HFFc6 (cell line): Measurements from ENCODE around the gene ANGPTL7. TPM values are rescaled to one million over a fixed set of nuclear protein-coding genes. Genes with fewer than 3 reads are reported as not detected.
"Not testable (repeated sequence)": the region's sequence is repeated elsewhere in the genome, so short reads cannot be mapped to it uniquely, and the experiment has no call there.

ENCODE experiments used
- DNase-seq: peaks from one replicate; pipeline ENCODE4 v3.0.0-alpha.2; 2018
- H3K27ac Mint-ChIP-seq: 2 replicates; pipeline ENCODE4 v1.8.0; 2020; ENCODE audit warnings: mild to moderate bottlenecking, mixed read lengths
- H3K27me3 Mint-ChIP-seq: 2 replicates; pipeline ENCODE4 v1.8.0; 2021; ENCODE audit warnings: mild to moderate bottlenecking, moderate library complexity, mixed read lengths; ENCODE audit not compliant: insufficient read depth
- H3K36me3 Mint-ChIP-seq: 2 replicates; pipeline ENCODE4 v1.8.0; 2021; ENCODE audit warnings: low read depth, mixed read lengths
- H3K4me1 Mint-ChIP-seq: 2 replicates; pipeline ENCODE4 v1.8.0; 2020; ENCODE audit warnings: low read depth, mixed read lengths
- H3K4me3 Mint-ChIP-seq: 2 replicates; pipeline ENCODE4 v1.8.0; 2020; ENCODE audit warnings: mild to moderate bottlenecking, moderate library complexity, mixed read lengths
- H3K9me3 Mint-ChIP-seq: 2 replicates; pipeline ENCODE4 v1.8.0; 2020; ENCODE audit warnings: mild to moderate bottlenecking, mixed read lengths
- CTCF ChIP-seq: fragments of 200-600 bp; sonication (generic); IDR thresholded peaks from 2 replicates; pipeline ENCODE4 v1.5.0; 2021; ENCODE audit warnings: antibody characterized with exemption, mild to moderate bottlenecking
- total RNA-seq, 6 experiments: library from RNA; stranded (reverse); fragmentation: NEBNext Ultra II Directional; extraction: Animal tissue kit (Norgen Biotek cat#: 25700); gene quantifications; 2 replicates in 1 of 6; 3 replicates in 5 of 6; pipeline ENCODE4 v1.2.3, GENCODE V29; 2021

ANGPTL7 gene
- total RNA-seq, 6 experiments from 2014 or later = not detected

DNA sequence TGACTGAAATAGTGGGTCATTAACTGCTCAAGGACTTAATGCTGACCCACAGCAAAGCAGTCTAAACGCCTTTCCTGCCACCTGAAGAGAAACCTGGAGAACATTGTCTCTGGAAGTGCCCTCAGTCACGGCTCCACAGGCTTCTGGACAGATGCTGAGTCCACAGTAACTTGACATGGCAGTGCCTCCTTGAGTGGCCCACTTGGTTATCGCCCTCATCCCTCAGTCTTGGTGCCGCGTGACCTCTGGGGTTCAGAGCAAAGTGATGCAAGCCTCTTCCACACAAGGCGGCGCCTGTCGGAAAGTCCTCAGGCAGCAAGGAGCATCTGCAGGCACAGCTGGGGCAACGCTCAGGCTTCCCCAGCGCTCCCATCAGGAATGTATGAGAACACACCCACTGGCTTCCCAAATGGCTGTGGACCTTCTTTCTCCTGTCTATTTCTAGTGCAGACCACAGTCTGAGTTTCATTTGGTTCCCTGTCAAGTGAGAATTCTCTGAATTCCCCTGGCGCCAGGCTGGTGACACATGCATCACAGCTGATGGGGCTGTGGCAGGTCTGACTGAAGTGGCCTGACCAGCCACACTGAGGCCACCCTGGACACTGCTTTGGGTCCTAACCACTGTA, 13.0 kb upstream of the ANGPTL7 start:
- no peak overlapping the region; the same call in 1 of the 2 replicates for H3K4me3 Mint-ChIP-seq
- peaks cover 29% of the 10 kb centered on the region for H3K36me3 Mint-ChIP-seq
- TF ChIP-seq CTCF = no peak
- DNase-seq = peak; percentile 7
- H3K4me1 Mint-ChIP-seq = peaks cover 75% of the 10 kb centered on the region
- no peaks in the 10 kb centered on the region for H3K9me3 Mint-ChIP-seq
- H3K27ac Mint-ChIP-seq = peak overlapping the region; percentile 35; the same call in 1 of the 2 replicates
- H3K27me3 Mint-ChIP-seq = peaks cover 1% of the 10 kb centered on the region; the same call in 1 of the 2 replicates

DNA sequence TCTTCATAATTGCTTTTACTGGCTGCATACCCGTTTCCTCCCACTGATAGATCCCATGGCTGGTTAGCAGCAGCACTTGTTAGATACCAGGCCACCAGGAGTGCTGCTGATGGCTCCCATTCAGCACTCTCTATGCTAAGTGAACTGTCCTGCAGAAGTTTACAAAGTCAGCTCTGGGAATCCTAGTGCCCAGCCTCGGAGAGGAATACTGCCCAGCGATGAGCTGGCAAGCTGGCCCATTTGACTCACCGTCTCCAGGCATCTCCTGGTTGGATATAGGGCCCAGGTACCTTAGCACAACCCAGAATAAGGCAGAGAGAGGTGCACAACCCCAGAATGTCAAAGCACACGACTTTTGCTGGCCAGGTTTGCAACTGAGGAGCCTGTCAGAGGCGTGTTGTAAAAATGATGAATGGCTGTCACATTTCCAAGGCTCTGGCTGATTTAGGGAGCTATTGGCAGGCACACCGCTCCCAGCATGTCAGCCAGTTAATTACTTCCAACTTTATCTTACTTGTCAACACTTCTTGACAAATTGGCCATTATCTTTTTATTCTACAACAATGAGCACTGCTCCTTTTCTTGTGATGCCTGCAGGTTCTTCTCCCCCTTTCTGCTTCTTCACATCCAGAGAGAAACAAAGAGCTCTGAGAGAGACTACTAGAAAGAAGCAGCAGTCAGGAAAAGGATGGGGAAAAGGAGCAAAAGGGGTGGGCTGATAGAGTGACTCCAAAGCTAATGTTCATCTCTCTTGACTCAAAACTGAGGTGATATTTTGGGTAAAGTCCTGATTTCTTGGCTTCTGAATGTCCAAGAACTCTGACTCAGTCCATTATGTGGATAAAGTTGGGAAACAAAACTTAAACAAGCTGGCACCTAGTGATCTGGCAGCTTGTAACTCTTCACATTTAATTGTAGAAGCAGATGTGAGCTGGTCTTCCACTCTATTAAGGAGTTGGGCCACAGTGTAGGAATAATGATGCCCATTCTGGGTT, 10.8 kb upstream of the ANGPTL7 start:
- peak overlapping the region; percentile 14 for H3K27ac Mint-ChIP-seq
- peaks cover 31% of the 10 kb centered on the region for H3K36me3 Mint-ChIP-seq
- no peak overlapping the region for H3K4me3 Mint-ChIP-seq
- no peaks in the 10 kb centered on the region for H3K9me3 Mint-ChIP-seq
- DNase-seq = no peak
- no peaks in the 10 kb centered on the region; the same call in 1 of the 2 replicates for H3K27me3 Mint-ChIP-seq
- TF ChIP-seq CTCF = no peak
- H3K4me1 Mint-ChIP-seq = peaks cover 75% of the 10 kb centered on the region

- Mint-ChIP-seq H3K27ac (peak overlapping the region; percentile 14; the same call in 1 of the 2 replicates), H3K9me3 (no peaks in the 10 kb centered on the region), H3K4me3 (no peak overlapping the region), H3K4me1 (peaks cover 67% of the 10 kb centered on the region), H3K36me3 (peaks cover 26% of the 10 kb centered on the region), H3K27me3 (no peaks in the 10 kb centered on the region; the same call in 1 of the 2 replicates)
- no peak for TF ChIP-seq CTCF
- no peak for DNase-seq
These were observed 10.0 kb upstream of the ANGPTL7 start for GRCh38 chr1:11179125-11179524.

DNA sequence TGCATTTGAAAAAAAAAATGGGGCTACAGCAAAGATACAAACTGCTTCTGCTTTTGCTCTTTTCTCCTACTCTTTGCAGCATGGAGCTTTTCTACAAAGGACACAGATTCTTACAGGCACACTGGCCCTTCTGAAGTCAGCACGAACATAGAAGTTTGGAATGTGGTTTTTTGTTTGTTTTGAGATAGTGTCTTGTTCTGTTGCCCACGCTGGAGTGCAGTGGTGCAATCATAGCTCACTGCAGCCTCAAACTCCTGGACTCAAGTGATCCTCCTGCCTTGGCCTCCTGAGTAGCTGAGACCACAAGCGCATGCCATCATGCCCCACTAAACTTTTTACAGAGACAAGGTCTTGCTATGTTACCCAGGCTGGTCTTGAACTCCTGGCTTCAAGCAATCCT, 9.4 kb upstream of the ANGPTL7 start:
- peak overlapping the region; percentile 41 for H3K4me3 Mint-ChIP-seq
- DNase-seq = peak; percentile 28
- H3K4me1 Mint-ChIP-seq = peaks cover 62% of the 10 kb centered on the region
- not testable (repeated sequence) for H3K27me3 Mint-ChIP-seq, H3K9me3 Mint-ChIP-seq
- H3K27ac Mint-ChIP-seq = peak overlapping the region; percentile 56
- peaks cover 28% of the 10 kb centered on the region for H3K36me3 Mint-ChIP-seq

- no peak for TF ChIP-seq CTCF
- Mint-ChIP-seq H3K36me3 (peaks cover 31% of the 10 kb centered on the region), H3K27me3 (peaks cover 2% of the 10 kb centered on the region), H3K4me3 (no peak overlapping the region), H3K4me1 (peaks cover 62% of the 10 kb centered on the region), H3K27ac (peak overlapping the region; percentile 56), H3K9me3 (no peaks in the 10 kb centered on the region)
- DNase-seq = peak; percentile 76
These were observed 8.8 kb upstream of the ANGPTL7 start for GRCh38 chr1:11180342-11180744.
